ENCODE measurements around the gene CDH13.

Gene CDH13

DNA sequence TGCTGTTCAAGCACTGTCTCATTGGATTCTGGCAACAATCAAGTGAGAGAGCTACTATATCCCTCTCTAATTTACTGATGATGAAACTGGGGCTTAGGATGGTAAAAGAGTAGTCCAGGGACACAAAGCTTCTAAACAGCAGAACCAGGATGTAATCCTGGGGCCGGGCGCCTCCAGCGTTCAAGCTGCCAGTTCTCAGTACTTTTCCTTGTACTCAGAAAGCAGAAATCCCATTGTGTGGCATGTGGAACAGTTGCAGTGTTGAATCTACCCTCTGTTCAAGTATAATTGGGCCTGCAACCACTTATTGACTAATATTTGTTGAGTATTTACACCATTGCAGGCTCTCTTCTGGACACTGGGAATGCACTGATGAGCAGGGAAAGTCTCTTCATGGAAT is 14.5 kb upstream of the CDH13 start:
- H3K79me2 ChIP-seq (ENCODE audit: low read length) = no peaks in the 10 kb centered on the region
- no peaks in the 10 kb centered on the region for H3K27me3 ChIP-seq (ENCODE audit: low read depth, low read length)
- TF ChIP-seq, protein P1, sequence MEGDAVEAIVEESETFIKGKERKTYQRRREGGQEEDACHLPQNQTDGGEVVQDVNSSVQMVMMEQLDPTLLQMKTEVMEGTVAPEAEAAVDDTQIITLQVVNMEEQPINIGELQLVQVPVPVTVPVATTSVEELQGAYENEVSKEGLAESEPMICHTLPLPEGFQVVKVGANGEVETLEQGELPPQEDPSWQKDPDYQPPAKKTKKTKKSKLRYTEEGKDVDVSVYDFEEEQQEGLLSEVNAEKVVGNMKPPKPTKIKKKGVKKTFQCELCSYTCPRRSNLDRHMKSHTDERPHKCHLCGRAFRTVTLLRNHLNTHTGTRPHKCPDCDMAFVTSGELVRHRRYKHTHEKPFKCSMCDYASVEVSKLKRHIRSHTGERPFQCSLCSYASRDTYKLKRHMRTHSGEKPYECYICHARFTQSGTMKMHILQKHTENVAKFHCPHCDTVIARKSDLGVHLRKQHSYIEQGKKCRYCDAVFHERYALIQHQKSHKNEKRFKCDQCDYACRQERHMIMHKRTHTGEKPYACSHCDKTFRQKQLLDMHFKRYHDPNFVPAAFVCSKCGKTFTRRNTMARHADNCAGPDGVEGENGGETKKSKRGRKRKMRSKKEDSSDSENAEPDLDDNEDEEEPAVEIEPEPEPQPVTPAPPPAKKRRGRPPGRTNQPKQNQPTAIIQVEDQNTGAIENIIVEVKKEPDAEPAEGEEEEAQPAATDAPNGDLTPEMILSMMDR (IDR thresholded peaks at IDR 0.05; ENCODE audit: low read depth, low read length) = no peak
- TF ChIP-seq EZH2phosphoT487 (IDR thresholded peaks at IDR 0.05; ENCODE audit: low read depth) = no peak
- no peak overlapping the region for H3K4me2 ChIP-seq (ENCODE audit: low read length)
- H2AFZ ChIP-seq (ENCODE audit: low read depth, low read length) = no peak overlapping the region
- no peak overlapping the region for H3K9ac ChIP-seq (ENCODE audit: low read length)
- H4K20me1 ChIP-seq (ENCODE audit: insufficient read depth, low read length) = no peaks in the 10 kb centered on the region
- H3K4me3 ChIP-seq (ENCODE audit: low read length) = no peak overlapping the region
- H3K27ac ChIP-seq (ENCODE audit: low read length) = no peak overlapping the region
- no peaks in the 10 kb centered on the region for H3K9me3 ChIP-seq (ENCODE audit: insufficient read depth, low read length)
- H3K4me1 ChIP-seq (ENCODE audit: low read length) = no peaks in the 10 kb centered on the region
- no peaks in the 10 kb centered on the region for H3K36me3 ChIP-seq (replicated peaks; ENCODE audit: low read depth, low read length)

DNA sequence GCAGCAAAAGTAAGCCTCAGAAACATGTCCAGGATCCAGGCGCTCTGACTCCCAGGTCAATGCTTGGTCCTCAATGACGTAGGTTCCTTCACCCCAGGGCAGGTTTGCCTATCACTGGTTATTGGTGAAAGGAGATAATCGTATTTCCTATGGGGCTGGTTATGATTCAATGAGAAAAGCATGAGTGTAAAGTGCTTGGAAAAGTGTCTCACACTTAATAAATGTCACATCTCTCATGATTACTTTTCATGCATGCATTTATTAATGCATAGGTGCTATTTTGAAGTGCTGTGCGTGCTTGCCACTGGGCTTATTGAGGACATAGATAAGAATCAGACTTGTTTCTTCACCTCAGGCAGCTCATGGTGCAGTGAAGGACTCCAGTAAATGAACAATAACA is 10.4 kb upstream of the CDH13 start:
- TF ChIP-seq, protein P1 (IDR thresholded peaks at IDR 0.05; ENCODE audit: low read depth, low read length) = no peak
- no peak for TF ChIP-seq EZH2phosphoT487 (IDR thresholded peaks at IDR 0.05; ENCODE audit: low read depth)
- no peak overlapping the region for H3K27ac ChIP-seq (ENCODE audit: low read length)
- H3K79me2 ChIP-seq (ENCODE audit: low read length) = no peaks in the 10 kb centered on the region

DNA sequence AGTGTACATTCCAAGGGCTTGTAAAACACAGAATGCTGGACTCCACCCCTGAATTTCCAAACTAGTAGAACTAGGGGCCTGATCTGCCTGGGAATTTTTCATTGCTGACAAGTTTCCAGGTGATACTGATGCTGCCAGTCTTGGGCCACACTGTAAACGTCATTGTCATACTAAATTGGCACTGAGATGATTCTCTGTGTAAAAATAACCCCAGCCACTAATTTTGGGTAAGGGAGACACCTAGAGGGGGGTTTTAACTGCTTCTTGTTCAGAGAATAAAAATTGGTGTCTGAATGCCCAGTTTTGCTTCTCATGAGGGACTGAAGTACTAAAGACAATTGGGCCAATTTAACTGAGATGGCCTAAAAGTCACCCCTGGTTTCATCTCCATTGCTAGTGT is 5.0 kb upstream of the CDH13 start:
- Histone ChIP-seq H3K4me1 (ENCODE audit: low read length) (no peaks in the 10 kb centered on the region), H3K27me3 (ENCODE audit: low read depth, low read length) (peaks cover 9% of the 10 kb centered on the region; the same call in 1 of the 2 replicates), H3K4me2 (ENCODE audit: low read length) (no peak overlapping the region), H3K79me2 (ENCODE audit: low read length) (no peaks in the 10 kb centered on the region), H3K9ac (ENCODE audit: low read length) (no peak overlapping the region), H3K9me3 (ENCODE audit: insufficient read depth, low read length) (no peaks in the 10 kb centered on the region), H4K20me1 (ENCODE audit: insufficient read depth, low read length) (no peaks in the 10 kb centered on the region), H3K36me3 (replicated peaks; ENCODE audit: low read depth, low read length) (no peaks in the 10 kb centered on the region), H3K4me3 (ENCODE audit: low read length) (no peak overlapping the region), H2AFZ (ENCODE audit: low read depth, low read length) (no peak overlapping the region), H3K27ac (ENCODE audit: low read length) (no peak overlapping the region)
- no peak for TF ChIP-seq EZH2phosphoT487 (IDR thresholded peaks at IDR 0.05; ENCODE audit: low read depth)
- TF ChIP-seq, protein P1 (IDR thresholded peaks at IDR 0.05; ENCODE audit: low read depth, low read length) = no peak; the same call in 1 of the 2 replicates

More for the DNA sequence above, 10.4 kb upstream of the CDH13 start:
- Histone ChIP-seq H3K9me3 (ENCODE audit: insufficient read depth, low read length) (no peaks in the 10 kb centered on the region), H3K4me1 (ENCODE audit: low read length) (no peaks in the 10 kb centered on the region), H2AFZ (ENCODE audit: low read depth, low read length) (no peak overlapping the region), H3K4me3 (ENCODE audit: low read length) (no peak overlapping the region), H3K4me2 (ENCODE audit: low read length) (no peak overlapping the region), H3K27me3 (ENCODE audit: low read depth, low read length) (0 out of 2 replicates have a peak, but pooled peaks cover 2% of the 10 kb centered on the region), H4K20me1 (ENCODE audit: insufficient read depth, low read length) (no peaks in the 10 kb centered on the region), H3K9ac (ENCODE audit: low read length) (no peak overlapping the region), H3K36me3 (replicated peaks; ENCODE audit: low read depth, low read length) (no peaks in the 10 kb centered on the region)

DNA sequence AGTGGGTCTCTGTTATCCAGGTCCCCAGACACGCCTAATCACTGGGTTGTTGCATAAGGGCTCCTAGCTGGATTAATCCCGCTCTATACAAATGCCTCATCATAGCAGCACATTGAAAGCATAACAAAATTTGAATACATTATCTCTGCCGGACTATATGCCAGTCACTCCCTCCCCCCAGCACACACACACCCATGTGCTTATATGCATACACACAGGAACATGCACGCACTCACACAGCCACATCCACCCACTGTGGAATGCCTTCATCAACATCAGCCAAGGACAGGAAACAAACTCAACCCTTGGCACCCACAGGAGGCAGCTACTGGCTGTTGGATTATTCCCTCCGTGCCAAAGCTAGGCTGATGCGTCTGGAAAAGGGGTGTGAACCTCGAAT is 3.5 kb upstream of the CDH13 start:
- Histone ChIP-seq H3K27ac (ENCODE audit: low read length) (no peak overlapping the region), H2AFZ (ENCODE audit: low read depth, low read length) (no peak overlapping the region), H3K9ac (ENCODE audit: low read length) (no peak overlapping the region), H4K20me1 (ENCODE audit: insufficient read depth, low read length) (no peaks in the 10 kb centered on the region), H3K4me1 (ENCODE audit: low read length) (no peaks in the 10 kb centered on the region), H3K4me3 (ENCODE audit: low read length) (no peak overlapping the region), H3K27me3 (ENCODE audit: low read depth, low read length) (peaks cover 9% of the 10 kb centered on the region; the same call in 1 of the 2 replicates), H3K79me2 (ENCODE audit: low read length) (no peaks in the 10 kb centered on the region), H3K9me3 (ENCODE audit: insufficient read depth, low read length) (no peaks in the 10 kb centered on the region), H3K36me3 (replicated peaks; ENCODE audit: low read depth, low read length) (no peaks in the 10 kb centered on the region), H3K4me2 (ENCODE audit: low read length) (no peak overlapping the region)
- TF ChIP-seq EZH2phosphoT487 (IDR thresholded peaks at IDR 0.05; ENCODE audit: low read depth) = no peak
- TF ChIP-seq, protein P1 (IDR thresholded peaks at IDR 0.05; ENCODE audit: low read depth, low read length) = no peak

All from OCI-LY3 (cell line).